AG04449 (cell line): ENCODE data around the gene RAPGEF5.

Source experiments
- CTCF ChIA-PET: fragments of 350-600 bp; formaldehyde crosslinking; extraction: SDS; loops from one replicate; lab custom pipeline; 2021; ENCODE audit warnings: antibody characterized with exemption; lab: Yijun Ruan, JAX
- POLR2A ChIA-PET: fragments of 400-600, 350-600 bp; formaldehyde crosslinking; extraction: SDS; loops from one replicate; lab custom pipeline; 2020; ENCODE audit warnings: antibody characterized with exemption, inconsistent platforms; lab: Yijun Ruan, JAX
- DNase-seq: peaks from one replicate; pipeline ENCODE4 v3.0.0-alpha.2; 2010; ENCODE audit warnings: low read depth, low spot score
- H3K4me3 ChIP-seq: 2 replicates; pipeline ENCODE4 v1.5.1; 2011; ENCODE audit warnings: low read depth, mild to moderate bottlenecking, control low read depth, low read length
- TF ChIP-seq, protein P1 (sequence below): IDR thresholded peaks from one replicate; pipeline ENCODE4 v1.5.1; 2011; ENCODE audit warnings: mild to moderate bottlenecking, moderate library complexity, low read length, control low read depth, inconsistent platforms; ENCODE audit not compliant: insufficient read depth; ENCODE audit errors: missing control alignments

Gene RAPGEF5

GRCh38 chr7:22240904-22241571 is 115.9 kb downstream of the RAPGEF5 start:
- ChIA-PET CTCF (no interaction called here), POLR2A (no interaction called here)
- TF ChIP-seq, protein P1, sequence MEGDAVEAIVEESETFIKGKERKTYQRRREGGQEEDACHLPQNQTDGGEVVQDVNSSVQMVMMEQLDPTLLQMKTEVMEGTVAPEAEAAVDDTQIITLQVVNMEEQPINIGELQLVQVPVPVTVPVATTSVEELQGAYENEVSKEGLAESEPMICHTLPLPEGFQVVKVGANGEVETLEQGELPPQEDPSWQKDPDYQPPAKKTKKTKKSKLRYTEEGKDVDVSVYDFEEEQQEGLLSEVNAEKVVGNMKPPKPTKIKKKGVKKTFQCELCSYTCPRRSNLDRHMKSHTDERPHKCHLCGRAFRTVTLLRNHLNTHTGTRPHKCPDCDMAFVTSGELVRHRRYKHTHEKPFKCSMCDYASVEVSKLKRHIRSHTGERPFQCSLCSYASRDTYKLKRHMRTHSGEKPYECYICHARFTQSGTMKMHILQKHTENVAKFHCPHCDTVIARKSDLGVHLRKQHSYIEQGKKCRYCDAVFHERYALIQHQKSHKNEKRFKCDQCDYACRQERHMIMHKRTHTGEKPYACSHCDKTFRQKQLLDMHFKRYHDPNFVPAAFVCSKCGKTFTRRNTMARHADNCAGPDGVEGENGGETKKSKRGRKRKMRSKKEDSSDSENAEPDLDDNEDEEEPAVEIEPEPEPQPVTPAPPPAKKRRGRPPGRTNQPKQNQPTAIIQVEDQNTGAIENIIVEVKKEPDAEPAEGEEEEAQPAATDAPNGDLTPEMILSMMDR: no peak
- H3K4me3 ChIP-seq: no peak overlapping the region
- DNase-seq: no peak

- DNase-seq: peak; percentile 4
- H3K4me3 ChIP-seq: no peak overlapping the region
- TF ChIP-seq, protein P1: no peak
- CTCF ChIA-PET: no interaction called here
- POLR2A ChIA-PET: no interaction called here
Measured at GRCh38 chr7:22238354-22239311, 118.3 kb downstream of the RAPGEF5 start.

- POLR2A ChIA-PET: no interaction called here
- DNase-seq: no peak
- no peak overlapping the region for H3K4me3 ChIP-seq
- CTCF ChIA-PET: no interaction called here
- TF ChIP-seq, protein P1: no peak
Measured at GRCh38 chr7:22235134-22235533, 121.8 kb downstream of the RAPGEF5 start.

DNA sequence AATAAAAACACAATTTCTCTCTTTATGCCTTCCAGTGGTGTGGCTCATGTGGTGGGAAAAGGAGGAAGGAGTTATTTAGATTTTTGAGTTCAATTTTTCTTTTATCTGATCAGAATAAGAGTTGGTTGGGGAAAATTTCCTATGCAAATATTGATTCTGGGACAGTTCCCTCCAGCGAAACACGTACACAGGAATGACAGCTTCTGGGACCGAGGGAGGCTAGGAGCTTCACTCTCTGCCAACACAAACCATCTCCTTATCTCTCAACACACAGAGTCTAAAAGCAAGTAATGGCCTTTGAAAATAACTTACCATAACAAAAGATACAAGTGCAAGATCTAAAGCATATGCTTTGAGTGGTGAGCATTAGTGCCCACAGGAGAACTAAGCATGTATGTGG is 122.7 kb downstream of the RAPGEF5 start:
- POLR2A ChIA-PET: no interaction called here
- H3K4me3 ChIP-seq: no peak overlapping the region
- CTCF ChIA-PET: no interaction called here
- TF ChIP-seq, protein P1: no peak
- no peak for DNase-seq

DNA sequence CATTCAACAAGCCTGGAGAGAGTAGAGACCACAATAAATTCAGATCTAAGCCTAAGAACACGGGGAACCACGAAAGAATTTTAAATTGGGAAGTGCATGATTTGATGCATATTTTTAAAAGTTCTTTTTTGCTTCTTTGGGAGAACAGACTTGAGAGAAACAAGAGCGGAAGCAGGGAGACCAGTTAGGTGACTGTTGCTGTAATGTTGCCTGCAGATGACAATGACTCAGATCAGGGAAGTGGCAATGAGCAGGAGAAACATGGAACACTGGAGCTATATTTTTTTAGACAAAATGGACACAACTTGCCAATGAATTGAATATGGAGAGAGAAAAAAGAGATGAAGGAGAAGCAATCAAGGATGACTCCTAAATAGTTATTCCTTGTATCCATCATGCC is 125.1 kb downstream of the RAPGEF5 start:
- TF ChIP-seq, protein P1: no peak
- CTCF ChIA-PET: no interaction called here
- DNase-seq: no peak
- no peak overlapping the region for H3K4me3 ChIP-seq
- POLR2A ChIA-PET: no interaction called here

DNA sequence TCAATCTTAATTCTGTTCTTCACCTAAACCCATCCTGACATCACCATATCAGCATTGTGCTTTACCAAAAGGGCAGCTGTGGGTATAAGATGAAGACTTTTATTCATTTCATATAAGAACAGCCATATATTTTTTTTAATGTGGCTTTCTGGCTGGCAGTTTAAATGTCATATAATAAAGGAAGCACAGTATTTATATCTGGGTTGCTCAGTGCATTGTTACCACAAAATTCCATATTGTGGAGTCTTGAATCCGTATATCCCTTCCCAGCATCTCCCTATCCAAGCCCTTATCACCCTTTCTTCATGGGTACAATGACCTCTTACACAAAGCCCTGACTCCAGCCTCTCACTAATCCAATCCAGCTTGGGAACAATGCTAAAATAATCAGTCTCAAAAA is 125.8 kb downstream of the RAPGEF5 start:
- no peak for DNase-seq
- POLR2A ChIA-PET: no interaction called here
- H3K4me3 ChIP-seq: no peak overlapping the region
- TF ChIP-seq, protein P1: no peak
- CTCF ChIA-PET: no interaction called here
